Osteocyte (in vitro differentiated cells): ENCODE results near the gene ZSCAN1. TPM values are rescaled to one million over a fixed set of nuclear protein-coding genes. Genes with fewer than 3 reads are reported as not detected.
A peak's percentile ranks its signal among the peaks of the same experiment; 100 is the strongest.
"Not testable (repeated sequence)": the region's sequence is repeated elsewhere in the genome, so short reads cannot be mapped to it uniquely, and the experiment has no call there.

Source experiments
- DNase-seq: peaks from one replicate; pipeline ENCODE4 v3.0.0; 2021; ENCODE audit warnings: mixed read lengths; ENCODE audit not compliant: unreplicated experiment; ENCODE audit errors: extremely low spot score
- H3K27ac Mint-ChIP-seq: one replicate; pipeline ENCODE4 v1.8.0; 2021; ENCODE audit warnings: mild to moderate bottlenecking, mixed read lengths; ENCODE audit not compliant: unreplicated experiment
- H3K27me3 Mint-ChIP-seq: one replicate; pipeline ENCODE4 v1.8.0; 2021; ENCODE audit warnings: mixed read lengths; ENCODE audit not compliant: unreplicated experiment
- H3K36me3 Mint-ChIP-seq: one replicate; pipeline ENCODE4 v1.8.0; 2021; ENCODE audit warnings: mixed read lengths; ENCODE audit not compliant: unreplicated experiment
- H3K4me1 Mint-ChIP-seq: one replicate; pipeline ENCODE4 v1.8.0; 2021; ENCODE audit warnings: mixed read lengths; ENCODE audit not compliant: unreplicated experiment
- H3K4me3 Mint-ChIP-seq: one replicate; pipeline ENCODE4 v1.8.0; 2021; ENCODE audit warnings: mild to moderate bottlenecking, moderate library complexity, mixed read lengths; ENCODE audit not compliant: unreplicated experiment
- H3K9me3 Mint-ChIP-seq: one replicate; pipeline ENCODE4 v1.8.0; 2021; ENCODE audit warnings: mixed read lengths; ENCODE audit not compliant: unreplicated experiment
- total RNA-seq: library from RNA; stranded (reverse); gene quantifications from 2 replicates; pipeline ENCODE4 v1.2.1, GENCODE V29; 2021
- TF ChIP-seq, protein P1 (sequence below): fragments of 200-600 bp; sonication (generic); IDR thresholded peaks from 2 replicates; pipeline ENCODE4 v1.5.0; 2021; ENCODE audit warnings: antibody characterized with exemption, mild to moderate bottlenecking, moderate library complexity

ZSCAN1 gene
- total RNA-seq, 1 donor from 2014 or later: not detected

- TF ChIP-seq, protein P1, sequence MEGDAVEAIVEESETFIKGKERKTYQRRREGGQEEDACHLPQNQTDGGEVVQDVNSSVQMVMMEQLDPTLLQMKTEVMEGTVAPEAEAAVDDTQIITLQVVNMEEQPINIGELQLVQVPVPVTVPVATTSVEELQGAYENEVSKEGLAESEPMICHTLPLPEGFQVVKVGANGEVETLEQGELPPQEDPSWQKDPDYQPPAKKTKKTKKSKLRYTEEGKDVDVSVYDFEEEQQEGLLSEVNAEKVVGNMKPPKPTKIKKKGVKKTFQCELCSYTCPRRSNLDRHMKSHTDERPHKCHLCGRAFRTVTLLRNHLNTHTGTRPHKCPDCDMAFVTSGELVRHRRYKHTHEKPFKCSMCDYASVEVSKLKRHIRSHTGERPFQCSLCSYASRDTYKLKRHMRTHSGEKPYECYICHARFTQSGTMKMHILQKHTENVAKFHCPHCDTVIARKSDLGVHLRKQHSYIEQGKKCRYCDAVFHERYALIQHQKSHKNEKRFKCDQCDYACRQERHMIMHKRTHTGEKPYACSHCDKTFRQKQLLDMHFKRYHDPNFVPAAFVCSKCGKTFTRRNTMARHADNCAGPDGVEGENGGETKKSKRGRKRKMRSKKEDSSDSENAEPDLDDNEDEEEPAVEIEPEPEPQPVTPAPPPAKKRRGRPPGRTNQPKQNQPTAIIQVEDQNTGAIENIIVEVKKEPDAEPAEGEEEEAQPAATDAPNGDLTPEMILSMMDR: no peak
- peaks cover 47% of the 10 kb centered on the region for H3K9me3 Mint-ChIP-seq
Observed at GRCh38 chr19:58003174-58003828, 30.5 kb upstream of the ZSCAN1 start.

GRCh38 chr19:58007285-58007684 is 26.5 kb upstream of the ZSCAN1 start:
- TF ChIP-seq, protein P1: no peak
- Mint-ChIP-seq H3K4me3 (no peak overlapping the region), H3K36me3 (peaks cover 63% of the 10 kb centered on the region), H3K9me3 (peaks cover 50% of the 10 kb centered on the region), H3K27ac (no peak overlapping the region), H3K27me3 (no peaks in the 10 kb centered on the region), H3K4me1 (peaks cover 9% of the 10 kb centered on the region)
- DNase-seq: no peak

More at GRCh38 chr19:58003174-58003828, 30.5 kb upstream of the ZSCAN1 start:
- H3K27me3 Mint-ChIP-seq: no peaks in the 10 kb centered on the region
- H3K27ac Mint-ChIP-seq: peak overlapping the region; percentile 89
- H3K36me3 Mint-ChIP-seq: peaks cover 77% of the 10 kb centered on the region
- H3K4me3 Mint-ChIP-seq: peak overlapping the region; percentile 82
- DNase-seq: no peak
- H3K4me1 Mint-ChIP-seq: peaks cover 20% of the 10 kb centered on the region

DNA sequence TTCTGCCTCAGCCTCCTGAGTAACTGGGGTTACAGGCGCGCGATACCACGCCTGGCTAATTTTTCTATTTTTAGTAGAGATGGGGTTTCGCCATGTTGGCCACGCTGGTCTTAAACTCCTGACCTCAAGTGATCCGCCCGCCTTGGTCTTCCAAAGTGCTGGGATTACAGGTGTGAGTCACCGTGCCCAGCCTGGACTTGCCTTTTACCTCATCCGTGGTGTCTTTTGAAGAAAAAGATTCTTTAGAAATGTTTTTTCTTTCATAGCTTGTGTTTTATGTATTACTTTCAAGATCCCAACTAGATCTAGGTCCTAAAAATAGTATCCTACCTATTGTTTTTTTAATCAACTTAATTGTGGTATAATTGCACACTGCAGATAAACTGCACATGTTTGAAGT is 24.9 kb upstream of the ZSCAN1 start:
- H3K36me3 Mint-ChIP-seq: peaks cover 65% of the 10 kb centered on the region
- H3K4me3 Mint-ChIP-seq, DNase-seq, H3K27me3 Mint-ChIP-seq, H3K4me1 Mint-ChIP-seq, H3K27ac Mint-ChIP-seq: not testable (repeated sequence)
- peaks cover 59% of the 10 kb centered on the region for H3K9me3 Mint-ChIP-seq

DNA sequence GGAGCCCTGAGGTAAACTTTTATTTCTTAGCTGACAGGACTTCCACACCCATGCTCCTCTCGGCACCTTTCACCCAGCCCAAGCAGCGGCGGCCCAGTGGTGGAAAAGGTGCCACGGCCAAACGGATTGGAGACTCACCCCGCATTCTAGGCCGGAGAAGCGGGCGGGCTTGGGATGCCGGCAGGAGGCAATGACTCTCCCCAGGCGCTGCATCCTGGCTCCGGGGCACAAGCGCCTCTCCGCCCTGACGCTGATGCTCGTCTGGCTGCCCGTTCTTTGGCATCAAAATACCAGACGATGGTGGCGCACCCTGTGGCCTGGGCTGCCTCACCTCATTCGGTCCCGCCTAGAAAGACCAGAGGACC is 24.5 kb upstream of the ZSCAN1 start:
- Mint-ChIP-seq H3K9me3 (peaks cover 56% of the 10 kb centered on the region), H3K4me1 (no peaks in the 10 kb centered on the region), H3K4me3 (no peak overlapping the region), H3K36me3 (peaks cover 61% of the 10 kb centered on the region), H3K27ac (no peak overlapping the region), H3K27me3 (no peaks in the 10 kb centered on the region)
- no peak for DNase-seq
- TF ChIP-seq, protein P1: no peak

- no peaks in the 10 kb centered on the region for H3K27me3 Mint-ChIP-seq
- DNase-seq: no peak
- no peaks in the 10 kb centered on the region for H3K4me1 Mint-ChIP-seq
- no peak overlapping the region for H3K4me3 Mint-ChIP-seq
- TF ChIP-seq, protein P1: no peak
- H3K9me3 Mint-ChIP-seq: peaks cover 51% of the 10 kb centered on the region
- H3K36me3 Mint-ChIP-seq: peaks cover 56% of the 10 kb centered on the region
- no peak overlapping the region for H3K27ac Mint-ChIP-seq
Observed at GRCh38 chr19:58009666-58010301, 24.0 kb upstream of the ZSCAN1 start.
